NCI-H226 (cell line): Measurements from ENCODE around the gene FIP1L1.

ENCODE experiments used
- DNase-seq: peaks from one replicate; pipeline ENCODE4 v3.0.0-alpha.2; 2015

FIP1L1 gene

DNA sequence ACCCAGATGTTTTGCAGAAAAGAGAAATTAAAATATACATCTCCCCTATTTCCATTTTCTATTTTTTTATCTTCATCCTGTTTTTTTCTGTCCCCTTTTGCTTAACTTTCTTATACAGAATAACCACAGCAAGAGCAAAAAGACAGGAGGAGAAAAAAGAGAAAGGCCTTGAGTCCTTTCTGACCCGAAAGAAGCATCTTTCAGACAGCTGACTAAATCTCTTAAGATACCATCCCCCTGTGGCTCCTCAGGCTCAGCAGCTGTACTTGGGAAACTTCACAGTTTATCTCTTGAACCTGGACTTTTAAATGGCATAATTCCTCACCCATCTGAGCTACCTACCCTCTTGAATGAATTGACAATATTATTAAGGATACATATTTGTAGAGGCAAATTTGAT, 100.2 kb downstream of the FIP1L1 start:
- DNase-seq, result no peak

GRCh38 chr4:53478671-53479456, 101.4 kb downstream of the FIP1L1 start:
- DNase-seq, result peak; percentile 61

DNA sequence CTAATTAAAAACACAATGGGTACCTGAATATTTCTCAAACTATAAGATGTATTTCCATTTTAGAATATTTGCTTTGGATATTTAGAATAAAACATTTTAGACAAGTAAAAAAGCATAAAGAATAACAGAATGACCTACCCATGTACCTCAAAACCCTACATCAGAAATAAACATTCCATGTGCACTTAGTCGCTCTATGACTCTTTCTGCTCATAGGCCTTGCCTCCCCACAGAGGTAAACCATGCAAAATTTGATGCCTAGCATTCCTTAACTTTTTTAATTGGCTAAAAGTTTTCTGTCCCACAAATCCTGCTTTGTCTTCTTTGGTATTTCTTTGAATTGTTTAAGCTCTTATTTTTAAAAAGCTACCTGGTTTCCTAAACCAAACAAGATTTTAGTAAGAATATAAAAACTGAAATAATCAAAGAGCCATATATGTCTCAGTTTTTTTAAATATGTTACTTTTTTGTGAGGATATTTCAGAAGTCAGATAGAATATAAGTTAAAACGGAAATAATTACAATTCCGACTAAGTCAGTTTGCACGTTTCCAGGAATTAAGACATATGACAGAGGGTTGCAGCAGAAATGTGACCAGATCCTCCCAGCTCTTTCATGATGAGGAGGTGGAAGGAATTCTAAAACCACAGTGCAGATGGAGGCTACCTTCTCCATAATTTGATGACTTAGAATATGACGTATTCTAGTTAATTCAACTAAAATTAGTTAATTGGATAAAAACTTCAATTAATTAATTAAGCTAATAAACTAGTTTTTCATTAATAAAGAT, 102.5 kb downstream of the FIP1L1 start:
- peak; percentile 57 for DNase-seq

- DNase-seq, result no peak
Measured at GRCh38 chr4:53480909-53481308, 103.5 kb downstream of the FIP1L1 start.

GRCh38 chr4:53481586-53481985, 104.1 kb downstream of the FIP1L1 start:
- no peak for DNase-seq

- DNase-seq, result no peak
Measured at GRCh38 chr4:53483250-53483649, 105.8 kb downstream of the FIP1L1 start.

GRCh38 chr4:53484911-53485657, 107.6 kb downstream of the FIP1L1 start:
- no peak for DNase-seq

GRCh38 chr4:53485658-53486040, 108.2 kb downstream of the FIP1L1 start:
- no peak for DNase-seq

DNA sequence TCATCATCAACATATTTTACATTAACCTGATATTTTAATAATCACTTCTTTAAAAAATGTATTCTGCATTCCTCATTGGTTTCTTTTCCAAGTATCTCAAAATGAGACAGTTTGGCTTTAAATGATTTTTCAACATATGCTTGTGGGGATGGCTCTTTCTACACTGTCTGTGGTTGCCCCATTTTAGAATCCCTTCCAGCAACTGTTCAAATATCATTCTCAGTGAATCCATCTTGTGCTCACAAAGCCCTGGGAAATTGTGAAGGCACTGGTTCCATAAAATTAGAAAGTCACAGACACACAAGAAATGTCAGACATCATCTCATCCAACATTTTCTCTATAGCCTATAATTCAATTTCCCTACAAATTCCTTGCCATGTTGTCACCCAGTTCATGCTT, 110.3 kb downstream of the FIP1L1 start:
- no peak for DNase-seq

DNA sequence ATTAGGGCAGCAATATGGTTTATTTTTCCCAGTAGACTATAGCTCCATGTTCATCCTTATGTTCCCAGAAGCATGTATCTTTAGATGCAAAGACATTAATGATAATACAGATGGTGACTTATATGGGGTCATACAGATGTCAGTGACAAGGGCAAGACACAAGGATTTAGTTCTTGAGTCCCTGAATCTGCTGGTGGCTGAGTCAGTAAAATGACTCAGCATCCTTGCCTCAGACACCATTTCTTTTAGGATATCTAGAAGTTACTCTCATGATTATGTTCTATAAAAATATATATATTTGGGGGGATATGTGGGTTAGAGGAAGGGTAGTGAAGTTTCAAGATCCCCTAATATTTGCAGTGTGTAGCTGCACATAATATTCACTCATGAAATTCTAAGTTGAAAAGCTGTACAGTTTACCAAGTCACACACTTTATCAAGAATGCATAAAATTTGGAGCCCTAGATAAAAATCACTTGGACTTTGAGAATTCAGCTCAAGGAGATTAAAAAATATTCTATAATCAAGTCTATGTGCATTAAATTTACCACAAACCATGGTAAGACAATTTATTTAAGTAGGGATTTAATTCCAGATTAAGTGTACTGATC, 111.9 kb downstream of the FIP1L1 start:
- DNase-seq, result no peak

DNA sequence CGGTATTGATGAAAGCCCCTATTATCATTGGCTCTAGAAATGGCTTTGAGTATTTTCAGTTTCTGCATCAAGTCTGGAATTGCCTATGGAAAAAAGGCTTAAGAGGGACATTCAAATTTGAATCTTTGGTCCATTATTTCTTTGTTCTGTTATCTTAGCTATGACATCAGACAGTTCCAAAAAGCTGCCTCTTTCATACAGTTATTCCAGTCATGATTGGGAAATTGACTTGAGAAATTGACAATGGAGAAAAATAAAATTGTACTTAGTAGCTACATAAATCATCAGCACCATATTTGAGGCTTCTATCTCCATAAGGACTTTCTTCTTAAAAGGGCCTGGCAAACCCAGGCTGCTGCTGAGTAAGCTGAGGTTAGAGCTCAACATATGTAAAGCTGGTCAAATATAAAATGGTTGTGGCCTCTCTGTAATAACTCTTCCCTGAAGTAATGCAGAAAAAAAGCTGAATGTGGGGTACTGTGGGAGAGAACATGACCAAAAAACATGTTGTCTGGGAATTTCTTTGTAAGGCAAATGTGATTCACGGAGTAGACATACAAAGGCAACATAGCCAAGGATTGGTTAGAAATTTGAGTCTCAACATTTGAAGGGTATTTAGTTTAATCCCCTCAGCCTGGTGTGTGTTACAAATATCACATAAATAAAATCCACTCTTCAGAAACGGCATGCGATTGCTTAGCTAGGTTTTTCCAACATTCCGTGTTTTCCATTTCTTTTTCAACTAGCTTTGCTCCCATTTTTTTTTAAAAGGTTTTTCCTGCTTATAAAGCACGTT, 112.9 kb downstream of the FIP1L1 start:
- no peak for DNase-seq

- DNase-seq, result peak; percentile 60
Measured at GRCh38 chr4:53490965-53491622, 113.7 kb downstream of the FIP1L1 start.

- DNase-seq, result no peak
Measured at GRCh38 chr4:53494851-53495250, 117.4 kb downstream of the FIP1L1 start.

DNA sequence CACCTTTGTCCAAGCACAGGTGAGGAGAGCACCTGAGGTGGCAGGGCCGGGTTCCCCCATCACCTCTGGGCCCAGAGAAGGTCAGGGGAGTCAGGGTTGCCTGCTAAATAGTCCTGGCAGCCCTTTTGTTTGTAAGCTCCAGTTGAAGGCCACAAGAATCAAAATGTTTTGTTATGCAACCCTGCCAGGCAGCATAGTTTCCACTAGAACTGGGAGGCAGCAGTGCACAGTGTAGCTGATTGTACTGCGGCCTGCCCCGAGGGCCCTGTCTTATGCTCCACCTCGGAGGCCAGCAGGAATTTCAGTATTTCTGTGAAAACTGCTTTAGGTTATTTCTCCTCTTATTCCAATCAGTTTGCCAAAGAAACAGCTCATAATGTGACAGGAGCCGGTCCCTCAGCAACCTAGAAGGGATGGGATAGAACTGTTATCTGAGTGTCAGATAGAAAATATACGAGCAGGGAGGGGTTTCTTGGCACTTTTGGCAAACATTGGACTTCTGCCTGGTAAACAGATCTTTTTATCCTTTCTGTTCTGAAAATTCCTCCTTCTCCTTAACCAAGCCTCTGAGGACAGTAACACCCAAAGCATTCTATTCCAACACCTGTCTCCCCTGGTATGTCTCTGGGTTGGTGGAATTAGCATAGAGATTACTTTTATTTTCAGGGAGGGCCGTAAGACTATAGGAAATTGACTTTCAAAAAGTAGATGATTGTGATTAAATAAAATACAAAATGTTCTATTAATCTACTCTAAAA, 120.2 kb downstream of the FIP1L1 start:
- peak; percentile 58 for DNase-seq

GRCh38 chr4:53498706-53499105, 121.3 kb downstream of the FIP1L1 start:
- no peak for DNase-seq

DNA sequence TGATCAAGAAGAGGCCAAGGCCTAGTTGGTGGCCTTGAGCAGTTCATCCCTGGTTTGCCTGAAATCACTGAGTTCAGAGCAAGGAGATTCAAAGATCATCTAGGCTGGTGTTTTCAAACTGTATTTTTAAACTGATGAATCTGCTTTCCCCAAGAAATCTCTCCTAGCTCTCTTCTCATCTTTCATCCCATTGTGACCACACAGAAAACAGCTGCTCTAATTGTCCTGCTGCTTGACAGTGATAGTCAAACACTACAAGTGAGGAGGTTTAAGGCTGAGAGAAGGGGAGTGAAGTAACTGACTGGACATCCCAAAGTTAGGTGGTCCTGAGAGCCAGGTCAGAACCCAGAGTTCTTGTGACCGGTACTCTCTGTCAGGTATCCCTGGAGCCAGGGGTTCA, 122.3 kb downstream of the FIP1L1 start:
- DNase-seq, result no peak

DNA sequence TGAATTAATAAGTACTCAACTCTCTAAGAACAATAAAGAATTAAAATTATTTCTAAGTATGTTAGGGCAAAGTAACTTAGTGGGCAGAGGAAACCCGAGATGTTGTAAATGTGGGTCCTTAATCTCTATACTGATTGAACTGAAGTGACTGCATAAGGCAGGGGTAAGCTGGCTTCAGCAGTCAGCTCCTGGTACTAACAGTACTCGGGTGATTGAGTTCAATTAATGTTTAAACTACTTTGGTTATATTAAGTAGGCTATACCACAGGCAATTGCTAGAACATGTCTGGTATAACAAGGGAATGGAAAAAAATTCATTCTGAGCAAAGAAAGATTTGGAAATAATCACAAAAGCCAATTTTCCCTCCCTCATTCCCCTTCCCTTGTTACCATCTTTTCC, 123.1 kb downstream of the FIP1L1 start:
- no peak for DNase-seq

GRCh38 chr4:53501561-53501960, 124.1 kb downstream of the FIP1L1 start:
- no peak for DNase-seq

- DNase-seq, result no peak
Measured at GRCh38 chr4:53502094-53502493, 124.7 kb downstream of the FIP1L1 start.

DNA sequence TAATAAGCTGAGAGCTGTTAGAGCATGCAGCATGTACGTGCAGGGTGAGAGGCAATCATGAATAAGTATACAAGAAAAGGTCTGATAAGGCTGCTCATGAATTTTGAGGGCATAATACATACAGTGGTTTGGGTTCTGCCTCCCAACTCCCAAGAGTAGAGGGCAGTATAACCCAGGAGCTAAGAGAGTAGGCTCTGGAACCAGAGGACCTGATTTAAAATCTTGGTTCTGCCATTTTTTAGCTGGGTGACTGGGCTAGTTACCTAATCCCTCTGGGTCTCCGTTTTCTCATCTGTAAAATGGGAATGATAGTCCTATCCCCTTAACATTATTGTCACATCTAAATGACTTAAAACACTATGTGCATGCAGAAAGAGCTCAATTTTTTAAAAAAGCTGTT, 128.5 kb downstream of the FIP1L1 start:
- DNase-seq, result peak; percentile 18

DNA sequence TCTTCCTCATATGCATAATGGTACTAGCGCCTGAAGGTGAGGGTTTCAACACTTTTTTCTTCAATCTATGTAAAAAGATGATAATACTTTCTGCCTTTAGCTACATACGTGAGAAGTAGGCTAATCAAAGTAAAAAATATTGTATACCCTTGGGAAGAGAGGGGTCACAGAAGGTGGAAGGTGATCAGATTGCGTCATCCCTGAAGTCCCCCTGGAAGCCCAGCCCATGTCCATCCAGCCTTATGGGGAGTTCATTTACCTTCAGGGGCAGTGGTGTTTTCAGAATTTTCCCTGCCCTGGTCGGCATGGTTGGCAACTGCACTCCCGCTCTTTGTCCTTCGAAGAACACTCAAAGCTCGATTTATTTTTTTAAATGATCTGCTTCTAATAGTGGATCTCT, 129.6 kb downstream of the FIP1L1 start:
- DNase-seq, result no peak
